Ishikawa (cell line): ENCODE data around the gene TRA2A.

ENCODE experiments used
- CEBPB ChIP-seq: IDR thresholded peaks from 2 replicates; pipeline ENCODE4 v1.6.1; 2012
- RAD21 ChIP-seq: IDR thresholded peaks from 2 replicates; pipeline ENCODE4 v1.6.1; 2012; ENCODE audit warnings: low read depth
- REST ChIP-seq: IDR thresholded peaks from 2 replicates; pipeline ENCODE4 v1.6.1; 2012; ENCODE audit warnings: low read depth, mild to moderate bottlenecking
- TAF1 ChIP-seq: IDR thresholded peaks from 2 replicates; pipeline ENCODE4 v1.6.1; 2012; ENCODE audit warnings: low read depth, mild to moderate bottlenecking
- TF ChIP-seq, protein P1 (sequence below): IDR thresholded peaks from 2 replicates; pipeline ENCODE4 v1.6.1; 2012

GRCh38 chr7:23471106-23471859 is 60.5 kb downstream of the TRA2A start:
- TF ChIP-seq REST (no peak), TAF1 (no peak), CEBPB (no peak), RAD21 (no peak; the same call in 1 of the 2 replicates)
- TF ChIP-seq, protein P1, sequence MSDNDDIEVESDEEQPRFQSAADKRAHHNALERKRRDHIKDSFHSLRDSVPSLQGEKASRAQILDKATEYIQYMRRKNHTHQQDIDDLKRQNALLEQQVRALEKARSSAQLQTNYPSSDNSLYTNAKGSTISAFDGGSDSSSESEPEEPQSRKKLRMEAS = no peak
